A673 (cell line): ENCODE data around the gene AP3D1.

Experiments used
- CTCF ChIP-seq: fragments of 300-800, 200-600 bp; sonication (generic); conservative IDR thresholded peaks from 2 replicates; pipeline ENCODE4 v1.5.1; 2017; ENCODE audit warnings: low read depth, mild to moderate bottlenecking, antibody characterized with exemption, low read length, moderate library complexity, mixed read lengths
- EZH2 ChIP-seq: fragments of 200-600 bp; sonication (generic); IDR thresholded peaks from 2 replicates; pipeline ENCODE4 v1.6.1; 2017; ENCODE audit warnings: borderline replicate concordance, low read depth, mild to moderate bottlenecking, mixed read lengths, antibody characterized with exemption, low read length; ENCODE audit not compliant: poor library complexity, severe bottlenecking

DNA sequence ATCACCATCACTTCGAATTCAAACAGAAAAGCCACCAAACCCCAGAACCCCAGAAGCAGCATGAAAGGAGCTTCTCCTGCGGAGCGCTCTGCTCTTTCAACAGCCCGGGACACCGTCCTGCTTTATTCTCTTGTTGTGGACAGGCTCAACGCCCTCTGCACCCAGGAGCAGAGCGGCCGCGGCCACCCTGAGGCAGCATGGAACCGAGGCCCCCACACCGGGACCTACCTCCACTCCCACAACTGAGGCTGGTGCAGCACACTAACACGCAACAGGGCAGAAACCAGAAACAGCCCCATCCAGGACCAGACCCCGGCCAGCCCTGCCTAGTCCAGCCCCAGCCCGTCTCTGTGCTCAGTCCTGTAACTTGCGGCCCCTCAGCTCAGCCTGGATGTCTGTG lies 7.2 kb downstream of the AP3D1 start:
- TF ChIP-seq CTCF (no peak), EZH2 (no peak)
